Measurements from ENCODE around the gene THEM4. TPM values are rescaled to one million over a fixed set of nuclear protein-coding genes. Genes with fewer than 3 reads are reported as not detected.

THEM4 gene
- total RNA-seq, 4 donors from 2014 or later, result 28.5 to 32.5 (median 31.3) TPM

- DNase-seq, result no peak
- H3K9me3 ChIP-seq, result no peaks in the 10 kb centered on the region
- WGBS, 2 donors, result 69 to 73% methylated on average over 3 of the region's 3 CpGs
- no peak overlapping the region for H3K4me3 ChIP-seq (replicated peaks in 1 of 3)
- no peaks in the 10 kb centered on the region for H3K4me1 ChIP-seq
- no peaks in the 10 kb centered on the region for H3K27me3 ChIP-seq
- intact Hi-C loops (cut with DNase I), result loop anchor here (2.0 kb wide), 1 partner anchor 66 kb away; no protein-coding TSS in a partner anchor
- no peaks in the 10 kb centered on the region for H3K36me3 ChIP-seq
- H3K27ac ChIP-seq, result no peak overlapping the region
- no peak for TF ChIP-seq POLR2A (IDR thresholded peaks at IDR 0.05)
- TF ChIP-seq, protein P1, sequence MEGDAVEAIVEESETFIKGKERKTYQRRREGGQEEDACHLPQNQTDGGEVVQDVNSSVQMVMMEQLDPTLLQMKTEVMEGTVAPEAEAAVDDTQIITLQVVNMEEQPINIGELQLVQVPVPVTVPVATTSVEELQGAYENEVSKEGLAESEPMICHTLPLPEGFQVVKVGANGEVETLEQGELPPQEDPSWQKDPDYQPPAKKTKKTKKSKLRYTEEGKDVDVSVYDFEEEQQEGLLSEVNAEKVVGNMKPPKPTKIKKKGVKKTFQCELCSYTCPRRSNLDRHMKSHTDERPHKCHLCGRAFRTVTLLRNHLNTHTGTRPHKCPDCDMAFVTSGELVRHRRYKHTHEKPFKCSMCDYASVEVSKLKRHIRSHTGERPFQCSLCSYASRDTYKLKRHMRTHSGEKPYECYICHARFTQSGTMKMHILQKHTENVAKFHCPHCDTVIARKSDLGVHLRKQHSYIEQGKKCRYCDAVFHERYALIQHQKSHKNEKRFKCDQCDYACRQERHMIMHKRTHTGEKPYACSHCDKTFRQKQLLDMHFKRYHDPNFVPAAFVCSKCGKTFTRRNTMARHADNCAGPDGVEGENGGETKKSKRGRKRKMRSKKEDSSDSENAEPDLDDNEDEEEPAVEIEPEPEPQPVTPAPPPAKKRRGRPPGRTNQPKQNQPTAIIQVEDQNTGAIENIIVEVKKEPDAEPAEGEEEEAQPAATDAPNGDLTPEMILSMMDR (IDR thresholded peaks at IDR 0.05), result no peak
These were observed 25.8 kb upstream of the THEM4 start for GRCh38 chr1:151935154-151935553.

DNA sequence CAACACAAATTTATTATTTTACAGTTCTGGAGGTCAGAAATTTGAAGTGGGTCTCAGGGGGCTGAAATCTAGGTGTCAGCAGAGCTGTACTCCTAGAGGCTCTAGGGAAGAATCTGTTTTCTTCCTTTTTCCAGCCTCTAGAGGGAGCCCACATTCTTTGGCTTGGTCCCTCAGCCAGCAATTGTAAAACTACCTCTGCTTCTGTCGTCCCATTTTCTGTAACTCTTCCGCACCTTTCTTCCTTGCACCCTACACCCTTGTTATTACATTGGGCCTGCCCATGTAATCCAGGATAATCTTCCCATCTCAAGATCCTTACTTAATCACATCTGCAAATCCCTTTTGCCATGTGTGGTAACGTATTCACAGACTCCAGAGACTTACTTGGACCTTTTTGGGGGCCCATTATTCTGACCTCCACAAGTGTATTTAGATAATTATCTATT, 24.8 kb upstream of the THEM4 start:
- WGBS, 2 donors, result 32 to 33% methylated on average over 3 of the region's 3 CpGs
- no peaks in the 10 kb centered on the region for H3K4me1 ChIP-seq
- DNase-seq, result peak; percentile 25 to 29
- H3K27me3 ChIP-seq, result no peaks in the 10 kb centered on the region
- H3K27ac ChIP-seq, result no peak overlapping the region
- intact Hi-C loops (cut with DNase I), result loop anchor here (2.0 kb wide), 1 partner anchor 67 kb away; no protein-coding TSS in a partner anchor
- H3K36me3 ChIP-seq, result no peaks in the 10 kb centered on the region
- no peaks in the 10 kb centered on the region for H3K9me3 ChIP-seq
- TF ChIP-seq, protein P1 (IDR thresholded peaks at IDR 0.05), result peak; percentile 69 to 90 (median 80)
- no peak for TF ChIP-seq POLR2A (IDR thresholded peaks at IDR 0.05)
- H3K4me3 ChIP-seq (replicated peaks in 1 of 3), result no peak overlapping the region

DNA sequence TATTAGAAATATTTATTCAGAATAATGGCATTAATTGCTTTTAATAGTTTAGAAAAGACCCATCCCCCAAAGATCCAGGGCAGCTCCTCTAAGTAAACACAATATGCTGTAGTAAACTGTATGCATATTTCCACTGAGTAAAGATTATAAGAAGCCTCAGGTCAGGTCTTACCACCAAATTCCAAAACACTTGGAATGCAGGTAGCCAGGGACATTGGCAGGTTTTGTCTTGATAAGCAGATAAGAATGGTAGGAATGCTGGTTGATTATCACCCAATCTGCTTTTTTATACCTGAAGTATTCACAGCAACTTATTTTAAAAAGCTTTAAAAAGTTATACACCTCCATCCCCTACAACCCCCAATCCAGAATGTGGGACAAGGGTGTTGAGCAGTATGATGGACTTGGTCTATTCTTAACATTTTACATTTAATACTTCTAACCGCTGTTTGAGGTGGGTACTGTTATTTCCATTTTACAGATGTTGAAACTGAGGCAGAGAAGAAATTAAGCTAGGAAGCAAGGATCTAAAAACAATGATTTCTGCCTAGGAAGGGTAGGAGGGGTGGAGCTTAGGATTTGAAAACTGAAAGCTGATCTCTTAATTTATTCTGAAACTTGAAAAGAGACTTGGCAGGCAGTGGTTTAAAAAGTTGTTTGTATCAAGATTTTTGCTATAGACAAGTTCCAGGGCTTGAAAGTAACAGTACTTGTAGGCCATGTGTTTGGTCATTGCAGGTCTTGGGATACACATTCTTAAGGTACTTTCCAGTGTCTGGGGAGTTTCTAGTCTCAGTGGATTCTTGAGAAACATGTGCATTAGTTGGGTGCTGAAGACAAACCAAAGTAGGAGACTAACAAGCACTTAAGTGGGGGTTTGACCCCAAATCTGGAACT, 15.6 kb upstream of the THEM4 start:
- Histone ChIP-seq H3K27ac (no peak overlapping the region), H3K9me3 (no peaks in the 10 kb centered on the region), H3K36me3 (no peaks in the 10 kb centered on the region), H3K27me3 (no peaks in the 10 kb centered on the region), H3K4me1 (no peaks in the 10 kb centered on the region), H3K4me3 (replicated peaks in 1 of 3) (no peak overlapping the region)
- no peak for TF ChIP-seq POLR2A (IDR thresholded peaks at IDR 0.05)
- TF ChIP-seq, protein P1 (IDR thresholded peaks at IDR 0.05), result no peak
- no peak for DNase-seq
- intact Hi-C loops (cut with DNase I), result no loop called here
- 100% methylated on average over 1 of the region's 1 CpG for WGBS, 2 donors

DNA sequence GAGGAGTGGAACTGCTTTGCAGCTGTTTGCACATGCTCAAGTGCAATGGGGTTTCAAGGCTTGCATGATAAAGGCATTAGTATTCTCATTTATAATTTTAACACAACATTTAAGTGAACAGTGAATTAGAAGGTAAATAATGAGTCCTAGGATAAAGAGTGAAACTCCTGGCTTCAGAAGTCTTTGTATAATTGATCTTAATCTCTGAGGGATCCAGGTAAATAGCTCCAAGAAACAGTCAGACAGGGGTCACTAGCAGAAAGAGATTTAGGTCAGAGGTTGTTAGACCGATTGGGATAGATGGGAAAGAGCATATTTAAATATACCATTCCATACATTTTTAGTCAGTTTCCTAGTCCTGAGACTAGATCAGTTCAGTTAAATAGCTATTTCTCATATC, 14.1 kb upstream of the THEM4 start:
- 81 to 84% methylated on average over 1 of the region's 1 CpG for WGBS, 2 donors
- no peak overlapping the region for H3K4me3 ChIP-seq (replicated peaks in 1 of 3)
- TF ChIP-seq POLR2A (IDR thresholded peaks at IDR 0.05), result no peak
- TF ChIP-seq, protein P1 (IDR thresholded peaks at IDR 0.05), result no peak
- no peaks in the 10 kb centered on the region for H3K4me1 ChIP-seq
- no peak overlapping the region for H3K27ac ChIP-seq
- intact Hi-C loops (cut with DNase I), result no loop called here
- H3K36me3 ChIP-seq, result no peaks in the 10 kb centered on the region
- DNase-seq, result no peak
- H3K27me3 ChIP-seq, result no peaks in the 10 kb centered on the region
- no peaks in the 10 kb centered on the region for H3K9me3 ChIP-seq

DNA sequence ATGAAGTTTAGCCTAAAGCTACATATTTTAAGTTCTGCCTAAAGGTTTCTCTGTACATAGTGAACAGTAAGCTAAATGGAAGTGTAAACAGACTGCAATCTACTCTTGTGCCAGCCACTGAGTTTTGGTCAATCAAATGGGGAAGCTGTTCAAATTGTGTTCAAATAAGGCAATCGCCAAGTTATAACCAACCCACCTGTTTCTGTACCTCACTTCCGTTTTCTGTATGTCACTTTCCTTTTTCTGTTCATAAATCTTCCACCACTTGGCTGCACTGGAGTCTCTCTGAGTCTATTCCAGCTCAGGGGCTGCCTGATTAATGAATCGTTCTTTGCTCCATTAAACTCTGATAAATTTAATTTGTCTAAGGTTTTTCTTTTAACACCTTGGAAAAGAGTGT, 10.8 kb upstream of the THEM4 start:
- no peaks in the 10 kb centered on the region for H3K27me3 ChIP-seq
- H3K36me3 ChIP-seq, result no peaks in the 10 kb centered on the region
- H3K4me3 ChIP-seq (replicated peaks in 1 of 3), result no peak overlapping the region
- intact Hi-C loops (cut with DNase I), result no loop called here
- DNase-seq, result no peak
- no peak overlapping the region for H3K27ac ChIP-seq
- no peaks in the 10 kb centered on the region for H3K4me1 ChIP-seq
- H3K9me3 ChIP-seq, result no peaks in the 10 kb centered on the region
- 76 to 81% methylated on average over 3 of the region's 3 CpGs for WGBS, 2 donors
- TF ChIP-seq, protein P1 (IDR thresholded peaks at IDR 0.05), result no peak
- TF ChIP-seq POLR2A (IDR thresholded peaks at IDR 0.05), result no peak
